HEK293T (cell line): Measurements from ENCODE around the gene DHRS9.

ENCODE experiments used
- CTCF ChIA-PET: fragments of 350-600 bp; formaldehyde crosslinking; extraction: SDS; loops from one replicate; lab custom pipeline; 2021; ENCODE audit warnings: antibody characterized with exemption, inconsistent platforms; lab: Yijun Ruan, JAX
- POLR2A ChIA-PET: fragments of 350-600 bp; formaldehyde crosslinking; extraction: SDS; loops from one replicate; lab custom pipeline; 2020; ENCODE audit warnings: antibody characterized with exemption, inconsistent platforms; lab: Yijun Ruan, JAX
- DNase-seq: peaks from one replicate; pipeline ENCODE4 v3.0.0; 2012; ENCODE audit warnings: mixed read lengths; ENCODE audit errors: extremely low spot score
- ARNT ChIP-seq: fragments of 450-650 bp; IDR thresholded peaks from 2 replicates; pipeline ENCODE4 v1.6.1; 2017; ENCODE audit warnings: mild to moderate bottlenecking
- BHLHE40 ChIP-seq: fragments of 450-650 bp; IDR thresholded peaks from 2 replicates; pipeline ENCODE4 v1.6.1; 2016; ENCODE audit warnings: mild to moderate bottlenecking, moderate library complexity, borderline replicate concordance
- CTBP1 ChIP-seq: fragments of 450-650 bp; IDR thresholded peaks from 2 replicates; pipeline ENCODE4 v1.6.1; 2016; ENCODE audit warnings: borderline replicate concordance
- ELF4 ChIP-seq: fragments of 450-650 bp; IDR thresholded peaks from 2 replicates; pipeline ENCODE4 v1.6.1; 2017; ENCODE audit warnings: antibody characterized with exemption
- FOXA1 ChIP-seq: fragments of 450-650 bp; IDR thresholded peaks from 2 replicates; pipeline ENCODE4 v1.6.1; 2016; ENCODE audit warnings: mild to moderate bottlenecking
- FOXK2 ChIP-seq: fragments of 450-650 bp; IDR thresholded peaks from 2 replicates; pipeline ENCODE4 v1.6.1; 2016; ENCODE audit warnings: mild to moderate bottlenecking
- FOXM1 ChIP-seq: fragments of 450-650 bp; IDR thresholded peaks from 2 replicates; pipeline ENCODE4 v1.6.1; 2017; ENCODE audit warnings: mild to moderate bottlenecking, borderline replicate concordance
- HDGF ChIP-seq: fragments of 450-650 bp; IDR thresholded peaks from 2 replicates; pipeline ENCODE4 v1.6.1; 2017; ENCODE audit warnings: antibody characterized with exemption, borderline replicate concordance
- L3MBTL2 ChIP-seq: fragments of 450-650 bp; conservative IDR thresholded peaks from 2 replicates; pipeline ENCODE4 v1.6.1; 2016; ENCODE audit warnings: mild to moderate bottlenecking
- LEF1 ChIP-seq: fragments of 450-650 bp; IDR thresholded peaks from 2 replicates; pipeline ENCODE4 v1.6.1; 2017; ENCODE audit warnings: mild to moderate bottlenecking, borderline replicate concordance
- NFRKB ChIP-seq: fragments of 450-650 bp; IDR thresholded peaks from 2 replicates; pipeline ENCODE4 v1.6.1; 2016; ENCODE audit warnings: mild to moderate bottlenecking, moderate library complexity
- PKNOX1 ChIP-seq: fragments of 450-650 bp; IDR thresholded peaks from 2 replicates; pipeline ENCODE4 v1.6.1; 2016
- SP1 ChIP-seq: fragments of 450-650 bp; IDR thresholded peaks from 2 replicates; pipeline ENCODE4 v1.6.1; 2017
- SUZ12 ChIP-seq: fragments of 450-650 bp; IDR thresholded peaks from 2 replicates; pipeline ENCODE4 v1.6.1; 2016; ENCODE audit warnings: mild to moderate bottlenecking
- TARDBP ChIP-seq: fragments of 450-650 bp; IDR thresholded peaks from 2 replicates; pipeline ENCODE4 v1.6.1; 2016
- ZNF384 ChIP-seq: fragments of 450-650 bp; IDR thresholded peaks from 2 replicates; pipeline ENCODE4 v1.6.1; 2016

DHRS9 gene

GRCh38 chr2:169087757-169088379 is 18.5 kb downstream of the DHRS9 start:
- TF ChIP-seq FOXA1 (no peak), PKNOX1 (no peak), NFRKB (no peak), LEF1 (no peak), HDGF (no peak)
- ChIA-PET POLR2A (no interaction called here), CTCF (interaction anchor here (0.6 kb wide), 1 partner anchor 123 kb away, joined by 3 read pairs; no protein-coding TSS in a partner anchor)
- DNase-seq = no peak

- no peak for DNase-seq
- ChIA-PET CTCF (no interaction called here), POLR2A (no interaction called here)
- TF ChIP-seq L3MBTL2 = no peak
- TF ChIP-seq SP1 = no peak
- no peak for TF ChIP-seq SUZ12
- TF ChIP-seq FOXM1 = no peak
- no peak for TF ChIP-seq LEF1
- no peak for TF ChIP-seq ARNT
- no peak for TF ChIP-seq FOXK2
- no peak for TF ChIP-seq PKNOX1
- no peak for TF ChIP-seq ELF4
- no peak for TF ChIP-seq ZNF384
- TF ChIP-seq FOXA1 = no peak
- no peak for TF ChIP-seq NFRKB
- no peak for TF ChIP-seq HDGF
- TF ChIP-seq BHLHE40 = no peak
- no peak for TF ChIP-seq TARDBP
These were observed 19.8 kb downstream of the DHRS9 start for GRCh38 chr2:169089182-169089581.

GRCh38 chr2:169090133-169090820 is 20.9 kb downstream of the DHRS9 start:
- no peak for DNase-seq
- ChIA-PET POLR2A (no interaction called here), CTCF (no interaction called here)
- no peak for TF ChIP-seq ARNT
- no peak for TF ChIP-seq FOXK2
- TF ChIP-seq HDGF = no peak
- no peak for TF ChIP-seq FOXA1

- DNase-seq = no peak
- POLR2A ChIA-PET = no interaction called here
- no peak for TF ChIP-seq FOXK2
- no peak for TF ChIP-seq ZNF384
- TF ChIP-seq LEF1 = no peak
- CTCF ChIA-PET = no interaction called here
These were observed 21.9 kb downstream of the DHRS9 start for GRCh38 chr2:169091256-169091655.

GRCh38 chr2:169091761-169092519 is 22.6 kb downstream of the DHRS9 start:
- TF ChIP-seq LEF1 = no peak
- no peak for TF ChIP-seq ARNT
- TF ChIP-seq CTBP1 = no peak
- no peak for TF ChIP-seq HDGF
- TF ChIP-seq ZNF384 = no peak
- TF ChIP-seq ELF4 = no peak
- TF ChIP-seq NFRKB = no peak
- no peak for TF ChIP-seq FOXK2
- no peak for TF ChIP-seq BHLHE40
- TF ChIP-seq SUZ12 = no peak
- no peak for TF ChIP-seq FOXA1
- no peak for TF ChIP-seq TARDBP
- TF ChIP-seq SP1 = no peak
- no peak for TF ChIP-seq PKNOX1
- CTCF ChIA-PET = no interaction called here
- POLR2A ChIA-PET = no interaction called here
- DNase-seq = no peak

GRCh38 chr2:169093535-169093934 is 24.2 kb downstream of the DHRS9 start:
- CTCF ChIA-PET = no interaction called here

More at GRCh38 chr2:169093535-169093934, 24.2 kb downstream of the DHRS9 start:
- POLR2A ChIA-PET = no interaction called here
- TF ChIP-seq CTBP1 = no peak
- TF ChIP-seq ZNF384 = no peak
- TF ChIP-seq SP1 = no peak
- no peak for TF ChIP-seq ARNT
- no peak for TF ChIP-seq BHLHE40
- no peak for TF ChIP-seq PKNOX1
- no peak for TF ChIP-seq TARDBP
- no peak for TF ChIP-seq ELF4
- no peak for TF ChIP-seq SUZ12
- no peak for TF ChIP-seq LEF1
- no peak for TF ChIP-seq HDGF
- DNase-seq = no peak
